Neuronal stem cell (in vitro differentiated cells): Measurements from ENCODE around the gene FKBP9.
"Not testable (repeated sequence)": the region's sequence is repeated elsewhere in the genome, so short reads cannot be mapped to it uniquely, and the experiment has no call there.

ENCODE experiments used
- DNase-seq: peaks from one replicate; pipeline ENCODE4 v3.0.0-alpha.2; 2013; ENCODE audit warnings: low spot score
- H2AFZ ChIP-seq: one replicate; pipeline ENCODE4 v1.6.1; 2013; ENCODE audit warnings: mild to moderate bottlenecking, low read length, inconsistent platforms
- H2AK5ac ChIP-seq: 2 replicates; pipeline ENCODE4 v1.6.1; 2013; ENCODE audit warnings: low read depth, mild to moderate bottlenecking, inconsistent platforms, low read length, moderate library complexity, mixed read lengths
- H2BK120ac ChIP-seq: 2 replicates; pipeline ENCODE4 v1.6.1; 2013; ENCODE audit warnings: low read depth, mild to moderate bottlenecking, inconsistent platforms, low read length, moderate library complexity, mixed read lengths
- H2BK12ac ChIP-seq: one replicate; pipeline ENCODE4 v1.6.1; 2013; ENCODE audit warnings: low read length, inconsistent platforms
- H2BK15ac ChIP-seq: 2 replicates; pipeline ENCODE4 v1.6.1; 2013; ENCODE audit warnings: mild to moderate bottlenecking, low read length, inconsistent platforms, mixed read lengths
- H2BK5ac ChIP-seq: one replicate; pipeline ENCODE4 v1.6.1; 2013; ENCODE audit warnings: inconsistent platforms, mild to moderate bottlenecking, low read length, moderate library complexity
- H3K14ac ChIP-seq: one replicate; pipeline ENCODE4 v1.6.1; 2013; ENCODE audit warnings: low read length, inconsistent platforms
- H3K18ac ChIP-seq: 2 replicates; pipeline ENCODE4 v1.6.1; 2013; ENCODE audit warnings: low read length, inconsistent platforms
- H3K23ac ChIP-seq: 2 replicates; pipeline ENCODE4 v1.6.1; 2013; ENCODE audit warnings: low read depth, mild to moderate bottlenecking, mixed read lengths, low read length, inconsistent platforms; ENCODE audit not compliant: poor library complexity
- H3K27ac ChIP-seq: replicated peaks from 3 replicates; pipeline ENCODE4 v1.5.1; 2013; ENCODE audit warnings: low read length, inconsistent platforms
- H3K27me3 ChIP-seq, 3 experiments: 2 replicates each; pipeline ENCODE4 v1.6.1; 2013; ENCODE audit warnings: low read length in 3 of 3, mild to moderate bottlenecking in 2 of 3, inconsistent platforms in 1 of 3, low read depth in 1 of 3, mixed read lengths in 1 of 3, moderate library complexity in 1 of 3; ENCODE audit not compliant: control insufficient read depth in 3 of 3, insufficient read depth in 3 of 3
- H3K36me3 ChIP-seq, 2 donors: replicated peaks in 1 of 2; 2 replicates each; pipeline ENCODE4 v1.6.1; 2013; ENCODE audit warnings: low read length in 2 of 2; ENCODE audit not compliant: control insufficient read depth in 2 of 2, insufficient read depth in 2 of 2
- H3K4ac ChIP-seq: 2 replicates; pipeline ENCODE4 v1.6.1; 2013; ENCODE audit warnings: inconsistent platforms, mild to moderate bottlenecking, low read length, moderate library complexity
- H3K4me1 ChIP-seq, 2 donors: 1 replicate in 1 of 2; 2 replicates in 1 of 2; pipeline ENCODE4 v1.6.1; 2013; ENCODE audit warnings: low read length in 2 of 2, low read depth in 1 of 2; ENCODE audit not compliant: control insufficient read depth in 2 of 2, insufficient read depth in 1 of 2
- H3K4me2 ChIP-seq: one replicate; pipeline ENCODE4 v1.6.1; 2013; ENCODE audit warnings: mild to moderate bottlenecking, low read length, inconsistent platforms; ENCODE audit not compliant: insufficient read depth, poor library complexity, severe bottlenecking
- H3K4me3 ChIP-seq, 2 donors: 2 replicates each; pipeline ENCODE4 v1.5.1; 2013; ENCODE audit warnings: low read length in 2 of 2, mild to moderate bottlenecking in 2 of 2, inconsistent platforms in 1 of 2, moderate library complexity in 1 of 2
- H3K79me1 ChIP-seq: one replicate; pipeline ENCODE4 v1.6.1; 2013; ENCODE audit warnings: low read depth, mild to moderate bottlenecking, inconsistent platforms, low read length, moderate library complexity
- H3K9ac ChIP-seq: one replicate; pipeline ENCODE4 v1.6.1; 2013; ENCODE audit warnings: mild to moderate bottlenecking, low read depth, low read length, inconsistent platforms; ENCODE audit not compliant: poor library complexity
- H3K9me3 ChIP-seq, 2 donors: replicated peaks in 1 of 2; 2 replicates each; pipeline versions ENCODE3 to v1.6.1; 2013; ENCODE audit warnings: low read length in 2 of 2, mild to moderate bottlenecking in 2 of 2, inconsistent platforms in 1 of 2, low read depth in 1 of 2, mixed read lengths in 1 of 2, moderate library complexity in 1 of 2; ENCODE audit not compliant: control insufficient read depth in 2 of 2, insufficient read depth in 1 of 2
- H4K8ac ChIP-seq: one replicate; pipeline ENCODE4 v1.6.1; 2013; ENCODE audit warnings: low read depth, mild to moderate bottlenecking, inconsistent platforms, low read length, moderate library complexity
- H4K91ac ChIP-seq: one replicate; pipeline ENCODE4 v1.6.1; 2013; ENCODE audit warnings: low read length, low read depth, mild to moderate bottlenecking, inconsistent platforms; ENCODE audit not compliant: poor library complexity
- WGBS, 2 donors: extraction: QIAGEN DNeasy Blood & Tissue Kit; methylation state at CpG; one replicate each; pipeline ENCODE4 v1.1.7; 2013; ENCODE audit warnings: missing lambda C conversion rate in 2 of 2, mixed read lengths in 1 of 2; ENCODE audit not compliant: insufficient read length in 2 of 2, insufficient replicate concordance in 1 of 2; ENCODE audit errors: extremely low coverage in 2 of 2; 5-methylcytosine and 5-hydroxymethylcytosine counted together

The FKBP9 gene

GRCh38 chr7:32991068-32991585 lies 33.9 kb downstream of the FKBP9 start:
- H2BK120ac ChIP-seq, H3K9me3 ChIP-seq, H3K18ac ChIP-seq, H3K27ac ChIP-seq, H2AK5ac ChIP-seq, H3K9ac ChIP-seq, H3K23ac ChIP-seq, H3K14ac ChIP-seq, H3K27me3 ChIP-seq, H4K8ac ChIP-seq, H2BK15ac ChIP-seq, H4K91ac ChIP-seq, H3K4me1 ChIP-seq, H2BK12ac ChIP-seq, H3K36me3 ChIP-seq, H2AFZ ChIP-seq, DNase-seq, H3K79me1 ChIP-seq, H3K4me3 ChIP-seq, H3K4ac ChIP-seq, H2BK5ac ChIP-seq, H3K4me2 ChIP-seq: not testable (repeated sequence)
- no CpG with 5 or more reads among the region's 5 CpGs for WGBS, 2 donors

- not testable (repeated sequence) for H3K18ac ChIP-seq, H3K4ac ChIP-seq, H3K4me3 ChIP-seq, H2BK15ac ChIP-seq, H3K9ac ChIP-seq, H4K91ac ChIP-seq, H3K4me2 ChIP-seq, H3K27me3 ChIP-seq, H3K79me1 ChIP-seq, H3K36me3 ChIP-seq, H2BK120ac ChIP-seq, H3K9me3 ChIP-seq, H3K23ac ChIP-seq, H4K8ac ChIP-seq, DNase-seq, H3K4me1 ChIP-seq, H2AK5ac ChIP-seq, H3K14ac ChIP-seq, H2AFZ ChIP-seq, H2BK12ac ChIP-seq, H2BK5ac ChIP-seq, H3K27ac ChIP-seq
- WGBS, 2 donors = no CpG with 5 or more reads among the region's 9 CpGs
Measured at GRCh38 chr7:32991975-32992700, 34.9 kb downstream of the FKBP9 start.

- H3K27ac ChIP-seq, H3K79me1 ChIP-seq: not testable (repeated sequence)
Measured at GRCh38 chr7:32992750-32993149, 35.5 kb downstream of the FKBP9 start.

GRCh38 chr7:32997956-32998355 lies 40.7 kb downstream of the FKBP9 start:
- not testable (repeated sequence) for H3K23ac ChIP-seq, H3K18ac ChIP-seq, H2BK12ac ChIP-seq, H3K9me3 ChIP-seq, H3K27ac ChIP-seq, H4K8ac ChIP-seq, H3K4ac ChIP-seq, H2BK5ac ChIP-seq, H3K79me1 ChIP-seq, H3K9ac ChIP-seq, H3K36me3 ChIP-seq, H2AK5ac ChIP-seq, H3K27me3 ChIP-seq, H3K4me1 ChIP-seq, H3K14ac ChIP-seq, DNase-seq, H2BK15ac ChIP-seq, H3K4me2 ChIP-seq, H4K91ac ChIP-seq, H2BK120ac ChIP-seq
- H3K4me3 ChIP-seq = peak overlapping the region in 1 of 2 donors; percentile 15
- WGBS, 2 donors = no CpG with 5 or more reads among the region's 4 CpGs
- H2AFZ ChIP-seq = peak overlapping the region; percentile 84

More at GRCh38 chr7:32992750-32993149, 35.5 kb downstream of the FKBP9 start:
- not testable (repeated sequence) for H2AFZ ChIP-seq, H2BK15ac ChIP-seq, H3K4me2 ChIP-seq, H4K91ac ChIP-seq, H3K14ac ChIP-seq, H3K23ac ChIP-seq, H3K4me1 ChIP-seq, H2BK120ac ChIP-seq, H3K27me3 ChIP-seq, H3K9me3 ChIP-seq, H4K8ac ChIP-seq, H3K4me3 ChIP-seq, H3K4ac ChIP-seq, DNase-seq, H3K9ac ChIP-seq, H3K18ac ChIP-seq, H2AK5ac ChIP-seq, H2BK5ac ChIP-seq, H2BK12ac ChIP-seq, H3K36me3 ChIP-seq
- no CpG with 5 or more reads among the region's 6 CpGs for WGBS, 2 donors
